Keratinocyte (primary cell): ENCODE measurements around the gene MYBPH. TPM values are rescaled to one million over a fixed set of nuclear protein-coding genes. Genes with fewer than 3 reads are reported as not detected.

Source experiments
- DNase-seq: peaks from one replicate; pipeline ENCODE4 v3.0.0-alpha.2; 2011; ENCODE audit warnings: low read depth, missing footprints, low spot score
- FAIRE-seq: peaks from 2 replicates; lab custom pipeline; 2011; peaks lifted over from hg19 to GRCh38; lab: Jason Lieb, UNC
- H2AFZ ChIP-seq: 2 replicates; pipeline ENCODE4 v1.6.0; 2012; ENCODE audit warnings: low read length, control low read depth, inconsistent platforms; ENCODE audit not compliant: control insufficient read depth
- H3K27ac ChIP-seq: 2 replicates; pipeline ENCODE4 v1.5.1; 2011; ENCODE audit warnings: low read length; ENCODE audit not compliant: control insufficient read depth, insufficient read depth
- H3K27me3 ChIP-seq: 3 replicates; pipeline ENCODE4 v1.6.0; 2011; ENCODE audit warnings: low read length; ENCODE audit not compliant: control insufficient read depth, insufficient read depth; ENCODE audit errors: extremely low read depth
- H3K36me3 ChIP-seq, 2 experiments: 2 replicates in 1 of 2; 3 replicates in 1 of 2; pipeline ENCODE4 v1.5.1; 2011; ENCODE audit warnings: low read length in 2 of 2, mild to moderate bottlenecking in 1 of 2; ENCODE audit not compliant: control insufficient read depth in 2 of 2, insufficient read depth in 2 of 2; ENCODE audit errors: extremely low read depth in 1 of 2
- H3K4me1 ChIP-seq: 3 replicates; pipeline ENCODE4 v1.5.1; 2011; ENCODE audit warnings: low read length; ENCODE audit not compliant: control insufficient read depth, insufficient read depth; ENCODE audit errors: extremely low read depth
- H3K4me2 ChIP-seq: 3 replicates; pipeline ENCODE4 v1.6.0; 2011; ENCODE audit warnings: low read depth, low read length; ENCODE audit not compliant: control insufficient read depth, insufficient read depth; ENCODE audit errors: extremely low read depth
- H3K4me3 ChIP-seq, 3 experiments: fragments of 200-600 bp in 1 of 3; sonication (generic) in 1 of 3; 2 replicates in 2 of 3; 3 replicates in 1 of 3; pipeline ENCODE4 v1.5.1; 2011 to 2016; ENCODE audit warnings: low read length in 3 of 3, mild to moderate bottlenecking in 3 of 3, control low read depth in 2 of 3, inconsistent platforms in 1 of 3, low read depth in 1 of 3, mixed read lengths in 1 of 3, mixed run types in 1 of 3, moderate library complexity in 1 of 3; ENCODE audit not compliant: control insufficient read depth in 2 of 3, insufficient read depth in 2 of 3; ENCODE audit errors: extremely low read depth in 1 of 3
- H3K79me2 ChIP-seq: 2 replicates; pipeline ENCODE4 v1.6.0; 2012; ENCODE audit warnings: low read length; ENCODE audit not compliant: control insufficient read depth, insufficient read depth
- H3K9ac ChIP-seq: 3 replicates; pipeline ENCODE4 v1.6.0; 2011; ENCODE audit warnings: low read length; ENCODE audit not compliant: control insufficient read depth, insufficient read depth; ENCODE audit errors: extremely low read depth
- H3K9me1 ChIP-seq: 3 replicates; pipeline ENCODE4 v1.6.0; 2011; ENCODE audit warnings: low read length; ENCODE audit not compliant: control insufficient read depth, insufficient read depth; ENCODE audit errors: extremely low read depth
- H3K9me3 ChIP-seq: 2 replicates; pipeline ENCODE4 v1.5.1; 2012; ENCODE audit warnings: low read depth, low read length; ENCODE audit not compliant: control insufficient read depth
- H4K20me1 ChIP-seq: 3 replicates; pipeline ENCODE4 v1.6.0; 2011; ENCODE audit warnings: low read length; ENCODE audit not compliant: control insufficient read depth, insufficient read depth; ENCODE audit errors: extremely low read depth
- EZH2 ChIP-seq: IDR thresholded peaks from one replicate; pipeline ENCODE4 v1.6.1; 2012; ENCODE audit warnings: inconsistent platforms, mild to moderate bottlenecking, low read length, moderate library complexity
- dilution Hi-C: fragments of 300-500 bp; cut with MboI; formaldehyde crosslinking; loops from one replicate; pipeline ENCODE4 v1.7.0; 2020; ENCODE audit warnings: low sequenced_read_pairs; ENCODE audit not compliant: extremely low pct_ligation_motif_present
- polyA plus RNA-seq, 5 experiments: library from polyadenylated mRNA; depleted of rRNA in 3 of 5; stranded (reverse) in 3 of 5; stranded (forward) in 1 of 5; unstranded in 1 of 5; fragments of >200 nt; gene quantifications; 1 replicate in 1 of 5; 2 replicates in 3 of 5; 3 replicates in 1 of 5; pipeline versions ENCODE4 v1.2.1 to v1.2.3, GENCODE V29; 2011 to 2012; ENCODE audit warnings: missing spikeins in 2 of 5, low read depth in 1 of 5, low replicate concordance in 1 of 5
- TF ChIP-seq, protein P1 (sequence below), 3 experiments: IDR thresholded peaks in 1 of 3; conservative IDR thresholded peaks in 1 of 3; optimal IDR thresholded peaks in 1 of 3; 2 replicates in 2 of 3; 3 replicates in 1 of 3; pipeline versions ENCODE3 to v1.5.1; 2011; ENCODE audit warnings: low read length in 3 of 3, mild to moderate bottlenecking in 3 of 3, moderate library complexity in 2 of 3, control low read depth in 1 of 3, inconsistent platforms in 1 of 3; ENCODE audit not compliant: insufficient read depth in 2 of 3; ENCODE audit errors: extremely low read depth in 1 of 3

Gene MYBPH
- polyA plus RNA-seq, 1 donor (not counting 4 experiments of a cell fraction or from before 2014, with no cell fraction given), result not detected

DNA sequence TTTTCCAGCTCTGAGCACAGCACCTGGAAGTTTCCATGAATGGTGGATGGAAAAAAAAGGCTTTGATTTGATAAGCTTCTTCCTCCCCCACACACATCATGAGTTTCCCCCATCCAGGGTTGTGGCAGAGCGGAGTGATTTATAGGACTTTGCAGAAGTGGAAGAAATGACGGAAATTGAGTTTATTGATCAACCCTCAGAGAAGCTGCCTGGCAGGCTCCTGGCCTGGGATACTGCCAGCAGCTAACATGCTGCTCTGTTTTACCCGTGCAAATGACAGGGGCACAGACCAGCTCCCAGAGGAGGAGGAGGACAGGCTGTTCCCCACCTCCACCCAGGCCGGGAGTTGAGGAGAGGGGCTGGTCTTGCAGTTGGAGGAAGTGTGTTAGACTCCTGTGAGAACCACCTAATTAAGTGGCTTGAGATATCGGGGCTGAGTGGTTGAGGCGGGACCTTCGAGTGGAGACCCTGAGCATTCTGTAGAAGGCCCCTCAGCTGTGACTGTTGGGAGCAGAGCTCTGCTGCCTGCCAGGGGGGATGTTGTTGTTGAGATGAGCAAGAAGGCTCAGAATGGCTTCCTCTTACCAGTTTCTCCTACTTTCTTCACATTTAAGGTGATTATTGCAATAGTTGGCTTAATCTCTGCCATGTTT, 26.3 kb downstream of the MYBPH start:
- TF ChIP-seq EZH2, result no peak
- TF ChIP-seq, protein P1, sequence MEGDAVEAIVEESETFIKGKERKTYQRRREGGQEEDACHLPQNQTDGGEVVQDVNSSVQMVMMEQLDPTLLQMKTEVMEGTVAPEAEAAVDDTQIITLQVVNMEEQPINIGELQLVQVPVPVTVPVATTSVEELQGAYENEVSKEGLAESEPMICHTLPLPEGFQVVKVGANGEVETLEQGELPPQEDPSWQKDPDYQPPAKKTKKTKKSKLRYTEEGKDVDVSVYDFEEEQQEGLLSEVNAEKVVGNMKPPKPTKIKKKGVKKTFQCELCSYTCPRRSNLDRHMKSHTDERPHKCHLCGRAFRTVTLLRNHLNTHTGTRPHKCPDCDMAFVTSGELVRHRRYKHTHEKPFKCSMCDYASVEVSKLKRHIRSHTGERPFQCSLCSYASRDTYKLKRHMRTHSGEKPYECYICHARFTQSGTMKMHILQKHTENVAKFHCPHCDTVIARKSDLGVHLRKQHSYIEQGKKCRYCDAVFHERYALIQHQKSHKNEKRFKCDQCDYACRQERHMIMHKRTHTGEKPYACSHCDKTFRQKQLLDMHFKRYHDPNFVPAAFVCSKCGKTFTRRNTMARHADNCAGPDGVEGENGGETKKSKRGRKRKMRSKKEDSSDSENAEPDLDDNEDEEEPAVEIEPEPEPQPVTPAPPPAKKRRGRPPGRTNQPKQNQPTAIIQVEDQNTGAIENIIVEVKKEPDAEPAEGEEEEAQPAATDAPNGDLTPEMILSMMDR (optimal IDR thresholded peaks at IDR 0.05 in 1 of 3, IDR thresholded peaks at IDR 0.05 in 1 of 3, conservative IDR thresholded peaks at IDR 0.05 in 1 of 3; ENCODE audit: extremely low read depth in 1 of 3, insufficient read depth in 2 of 3, low read length in 3 of 3), result no peak
- Histone ChIP-seq H3K79me2 (no peaks in the 10 kb centered on the region), H3K9me3 (no peaks in the 10 kb centered on the region), H3K4me2 (no peak overlapping the region), H4K20me1 (no peaks in the 10 kb centered on the region), H3K9ac (no peak overlapping the region), H3K27me3 (no peaks in the 10 kb centered on the region), H3K36me3 (no peaks in the 10 kb centered on the region), H3K27ac (no peak overlapping the region), H3K9me1 (no peaks in the 10 kb centered on the region), H3K4me3 (no peak overlapping the region), H3K4me1 (peaks cover 15% of the 10 kb centered on the region), H2AFZ (no peak overlapping the region)
- DNase-seq, result no peak
- FAIRE-seq, result no peak
- dilution Hi-C loops, result no loop called here

DNA sequence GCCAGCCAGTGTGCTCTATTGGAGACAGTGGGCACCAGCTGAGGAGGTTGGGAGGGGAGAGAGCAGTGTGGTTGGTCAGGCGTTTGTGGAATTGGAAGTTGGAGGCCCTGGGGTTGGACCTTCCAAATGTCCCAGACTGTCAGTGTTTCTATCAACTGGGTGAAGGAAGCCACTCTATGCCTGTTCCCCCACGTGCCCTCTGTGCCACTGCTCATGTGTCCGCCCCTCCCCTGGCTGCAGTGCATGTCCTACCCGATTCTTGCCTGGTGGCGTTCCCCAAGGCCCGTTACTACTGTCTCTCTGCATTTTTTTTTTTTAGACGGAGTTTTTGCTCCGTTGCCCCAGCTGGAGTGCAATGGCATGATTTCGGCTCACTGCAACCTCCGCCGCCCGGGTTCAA, 27.0 kb downstream of the MYBPH start:
- H2AFZ ChIP-seq, result no peak overlapping the region
- no peaks in the 10 kb centered on the region for H3K79me2 ChIP-seq
- H3K27me3 ChIP-seq, result no peaks in the 10 kb centered on the region
- H3K9me1 ChIP-seq, result no peaks in the 10 kb centered on the region
- H3K36me3 ChIP-seq, result no peaks in the 10 kb centered on the region
- TF ChIP-seq, protein P1 (optimal IDR thresholded peaks at IDR 0.05 in 1 of 3, IDR thresholded peaks at IDR 0.05 in 1 of 3, conservative IDR thresholded peaks at IDR 0.05 in 1 of 3; ENCODE audit: extremely low read depth in 1 of 3, insufficient read depth in 2 of 3, low read length in 3 of 3), result no peak
- no peak for TF ChIP-seq EZH2
- dilution Hi-C loops, result no loop called here
- DNase-seq (no peak), FAIRE-seq (no peak)
- no peaks in the 10 kb centered on the region for H4K20me1 ChIP-seq
- H3K27ac ChIP-seq, result no peak overlapping the region
- no peak overlapping the region for H3K4me2 ChIP-seq
- peaks cover 9% of the 10 kb centered on the region for H3K4me1 ChIP-seq
- H3K4me3 ChIP-seq, result no peak overlapping the region
- H3K9ac ChIP-seq, result no peak overlapping the region
- H3K9me3 ChIP-seq, result no peaks in the 10 kb centered on the region
